Gastrocnemius medialis (tissue), 4 donors: ENCODE measurements around the gene MYCT1. TPM values are rescaled to one million over a fixed set of nuclear protein-coding genes. Genes with fewer than 3 reads are reported as not detected.
A peak's percentile ranks its signal among the peaks of the same experiment; 100 is the strongest.

Experiments
- ATAC-seq, 2 donors: fragments of 150-250 bp; one replicate each; pipeline ENCODE4 v1.9.1; 2016
- DNase-seq, 2 donors: peaks; one replicate each; pipeline ENCODE4 v3.0.0-alpha.2; 2019
- H3K27ac ChIP-seq, 4 donors: fragments of 200-600 bp; sonication (generic); 1 replicate in 1 of 4; 2 replicates in 3 of 4; pipeline ENCODE4 v1.5.1; 2016 to 2018; ENCODE audit warnings: mild to moderate bottlenecking in 2 of 4, moderate library complexity in 1 of 4
- H3K27me3 ChIP-seq, 3 donors: fragments of 200-600 bp; sonication (generic) in 2 of 3; 1 replicate in 1 of 3; 2 replicates in 2 of 3; pipeline versions ENCODE4 v1.5.1 to v1.6.0; 2016 to 2019; ENCODE audit warnings: mild to moderate bottlenecking in 1 of 3, moderate library complexity in 1 of 3
- H3K36me3 ChIP-seq, 2 donors: fragments of 200-600 bp; sonication (generic) in 1 of 2; one replicate each; pipeline ENCODE4 v1.5.1; 2017 to 2018
- H3K4me1 ChIP-seq, 2 donors: fragments of 200-600 bp; sonication (generic) in 1 of 2; one replicate each; pipeline ENCODE4 v1.5.1; 2016 to 2017; ENCODE audit warnings: mild to moderate bottlenecking in 2 of 2
- H3K4me3 ChIP-seq, 4 donors: fragments of 200-600 bp; sonication (generic) in 3 of 4; 1 replicate in 1 of 4; 2 replicates in 3 of 4; pipeline ENCODE4 v1.5.1; 2016 to 2019; ENCODE audit warnings: mild to moderate bottlenecking in 2 of 4
- H3K9me3 ChIP-seq, 3 donors: fragments of 200-600 bp; sonication (generic) in 2 of 3; 1 replicate in 1 of 3; 2 replicates in 2 of 3; pipeline ENCODE4 v1.5.1; 2016 to 2019
- CTCF ChIP-seq, 5 experiments: fragments of 450-650 bp in 3 of 5; fragments of 200-600 bp in 2 of 5; sonication (generic) in 2 of 5; IDR thresholded peaks in 4 of 5; conservative IDR thresholded peaks in 1 of 5; 1 replicate in 4 of 5; 2 replicates in 1 of 5; pipeline ENCODE4 v1.5.1; 2016 to 2019; ENCODE audit warnings: antibody characterized with exemption in 5 of 5, mild to moderate bottlenecking in 3 of 5, moderate library complexity in 3 of 5
- POLR2A ChIP-seq, 2 donors: fragments of 450-650 bp; IDR thresholded peaks; one replicate each; pipeline ENCODE4 v1.6.1; 2017; ENCODE audit warnings: antibody characterized with exemption in 2 of 2, mild to moderate bottlenecking in 2 of 2, moderate library complexity in 2 of 2
- in situ Hi-C, 4 donors: fragments of 200-750 bp; cut with MboI; loops; one replicate each; pipeline versions ENCODE4 v1.15.0 to v1.8.0; 2017; ENCODE audit warnings: low sequenced_read_pairs in 4 of 4
- intact Hi-C: fragments of 100-400 bp; cut with DNase I; formaldehyde crosslinking; loops from one replicate; pipeline ENCODE4 v1.15.1; 2023; ENCODE audit warnings: low total_unique reads
- total RNA-seq, 4 donors: library from RNA; depleted of rRNA; stranded (reverse); fragments of >200 nt; gene quantifications; one replicate each; pipeline versions ENCODE4 v1.1.0 to v1.2.3, GENCODE V29; 2016

MYCT1 gene
- total RNA-seq, 4 donors from 2014 or later, result 5.4 to 13.7 (median 9.3) TPM

DNA sequence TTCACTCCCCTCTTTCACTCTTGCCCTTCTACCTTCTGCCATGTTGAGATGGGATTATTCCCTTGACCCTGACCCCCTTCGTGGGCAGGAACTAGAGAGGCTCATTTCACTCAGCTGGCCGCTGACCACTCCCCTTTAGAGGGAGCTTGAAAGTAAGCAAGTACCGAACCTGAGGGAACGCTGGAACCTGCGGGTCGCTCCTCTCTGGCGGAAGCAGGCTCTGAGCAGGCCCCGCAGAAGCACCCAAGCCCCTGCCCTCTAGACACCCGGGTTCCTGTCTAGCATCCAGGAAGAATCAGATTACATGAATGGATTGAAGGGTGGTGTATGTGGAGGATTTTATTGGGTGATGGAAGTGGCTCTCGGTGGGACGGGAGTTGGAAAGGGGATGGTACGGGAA lies 11.9 kb upstream of the MYCT1 start:
- H3K36me3 ChIP-seq, result no peaks in the 10 kb centered on the region
- H3K4me1 ChIP-seq, result no peaks in the 10 kb centered on the region
- H3K4me3 ChIP-seq, result no peak overlapping the region
- no peaks in the 10 kb centered on the region for H3K9me3 ChIP-seq
- DNase-seq, result no peak
- no peak for TF ChIP-seq CTCF (IDR thresholded peaks at IDR 0.05 in 4 of 5, conservative IDR thresholded peaks at IDR 0.05 in 1 of 5)
- no peak for TF ChIP-seq POLR2A (IDR thresholded peaks at IDR 0.05)
- H3K27me3 ChIP-seq, result no peaks in the 10 kb centered on the region
- intact Hi-C loops, result no loop called here
- H3K27ac ChIP-seq, result no peak overlapping the region
- in situ Hi-C loops, result no loop called here
- no peak for ATAC-seq

GRCh38 chr6:152695372-152696045 lies 2.2 kb upstream of the MYCT1 start:
- DNase-seq (no peak), ATAC-seq (peak; percentile 45 to 46)
- intact Hi-C loops, result no loop called here
- Histone ChIP-seq H3K27me3 (no peaks in the 10 kb centered on the region), H3K27ac (peak overlapping the region; percentile 10 to 65 (median 50)), H3K4me1 (no peaks in the 10 kb centered on the region), H3K4me3 (no peak overlapping the region), H3K9me3 (no peaks in the 10 kb centered on the region), H3K36me3 (no peaks in the 10 kb centered on the region)
- in situ Hi-C loops, result no loop called here
- TF ChIP-seq CTCF (IDR thresholded peaks at IDR 0.05 in 4 of 5, conservative IDR thresholded peaks at IDR 0.05 in 1 of 5) (no peak), POLR2A (IDR thresholded peaks at IDR 0.05) (no peak)

DNA sequence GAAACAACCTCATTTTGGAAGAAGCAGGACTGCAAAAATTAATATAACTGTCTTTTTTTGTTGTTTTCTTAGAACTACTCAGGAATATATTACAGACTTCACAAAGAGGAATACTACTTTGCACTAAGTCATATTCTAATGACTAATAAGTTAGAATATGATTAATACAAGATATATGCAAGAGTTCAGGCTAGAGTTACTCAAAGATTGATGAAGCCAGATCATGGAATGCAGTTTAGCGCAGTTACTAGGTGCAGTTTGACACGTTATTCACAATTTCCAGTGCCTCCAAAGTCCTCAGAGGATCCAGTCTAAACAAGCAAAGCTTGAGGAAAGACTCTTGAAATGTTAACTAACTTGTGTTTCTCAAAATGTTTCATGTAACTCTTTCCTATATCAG lies 1.2 kb upstream of the MYCT1 start:
- H3K4me1 ChIP-seq, result no peaks in the 10 kb centered on the region
- H3K27ac ChIP-seq, result peak overlapping the region; percentile 21 to 73 (median 58)
- no peak for TF ChIP-seq CTCF (IDR thresholded peaks at IDR 0.05 in 4 of 5, conservative IDR thresholded peaks at IDR 0.05 in 1 of 5)
- no peak for TF ChIP-seq POLR2A (IDR thresholded peaks at IDR 0.05)
- H3K27me3 ChIP-seq, result no peaks in the 10 kb centered on the region
- no peak overlapping the region for H3K4me3 ChIP-seq
- no peak for DNase-seq
- intact Hi-C loops, result no loop called here
- no peaks in the 10 kb centered on the region for H3K36me3 ChIP-seq
- H3K9me3 ChIP-seq, result no peaks in the 10 kb centered on the region
- in situ Hi-C loops, result no loop called here
- no peak for ATAC-seq

DNA sequence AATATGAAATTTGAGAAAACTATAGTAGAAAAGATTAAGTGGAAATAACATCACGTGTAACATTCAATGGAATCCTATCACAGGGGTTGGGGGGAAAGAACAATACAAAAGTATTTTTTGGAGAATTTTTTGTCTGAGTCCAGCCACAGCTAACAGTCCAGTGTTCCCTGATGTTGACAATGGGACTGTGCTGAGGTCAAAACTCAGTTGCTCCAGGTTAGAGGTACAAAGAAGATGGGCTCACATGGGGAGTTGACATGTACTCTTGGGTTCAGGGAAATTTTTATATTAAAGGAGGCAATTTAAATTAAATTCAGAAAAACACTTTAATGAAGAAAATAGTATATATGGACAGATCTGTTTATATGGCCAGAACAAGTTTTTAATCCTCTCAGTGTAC lies 995 bp downstream of the MYCT1 start:
- in situ Hi-C loops (no loop called here), intact Hi-C loops (no loop called here)
- Histone ChIP-seq H3K27me3 (no peaks in the 10 kb centered on the region), H3K4me1 (peaks cover 0 to 3% of the 10 kb centered on the region in 2 donors), H3K9me3 (no peaks in the 10 kb centered on the region), H3K4me3 (peak overlapping the region; percentile 30 to 43 (median 34)), H3K36me3 (no peaks in the 10 kb centered on the region), H3K27ac (peak overlapping the region; percentile 8 to 72 (median 60))
- ATAC-seq (no peak), DNase-seq (no peak)
- TF ChIP-seq CTCF (IDR thresholded peaks at IDR 0.05 in 4 of 5, conservative IDR thresholded peaks at IDR 0.05 in 1 of 5), result no peak
- TF ChIP-seq POLR2A (IDR thresholded peaks at IDR 0.05), result no peak

- TF ChIP-seq CTCF (IDR thresholded peaks at IDR 0.05 in 4 of 5, conservative IDR thresholded peaks at IDR 0.05 in 1 of 5), result no peak
- TF ChIP-seq POLR2A (IDR thresholded peaks at IDR 0.05), result no peak
- H3K27ac ChIP-seq, result peak overlapping the region; percentile 46 to 72 (median 60)
- peaks cover 0 to 7% of the 10 kb centered on the region in 2 donors for H3K4me1 ChIP-seq
- no peaks in the 10 kb centered on the region for H3K27me3 ChIP-seq
- peak overlapping the region; percentile 20 to 43 (median 28) for H3K4me3 ChIP-seq
- H3K9me3 ChIP-seq, result no peaks in the 10 kb centered on the region
- in situ Hi-C loops (no loop called here), intact Hi-C loops (no loop called here)
- H3K36me3 ChIP-seq, result no peaks in the 10 kb centered on the region
- DNase-seq, result no peak
- ATAC-seq, result no peak
These were observed 2.7 kb downstream of the MYCT1 start for GRCh38 chr6:152700427-152700826.
